ENCODE results near the gene ZNF654.
"Not testable (repeated sequence)": the region's sequence is repeated elsewhere in the genome, so short reads cannot be mapped to it uniquely, and the experiment has no call there.

Gene ZNF654

GRCh38 chr3:88058581-88059379 is at the start of gene ZNF654, which contains the start of gene CGGBP1:
Gene ZNF654, plus strand, starts transcription at chr3:88059255. Its CDS starts 65 bp downstream, at chr3:88059320.
Gene CGGBP1, minus strand, starts transcription at chr3:88059005. Its CDS starts 3,029 bp downstream, at chr3:88055976.
- peaks cover 11 to 14% of the 10 kb centered on the region in 2 donors for H3K36me3 ChIP-seq (ENCODE audit: control insufficient read depth in 2 of 2, insufficient read depth in 2 of 2, low read length in 2 of 2)
- H3K27me3 ChIP-seq (ENCODE audit: control insufficient read depth in 2 of 2, insufficient read depth in 2 of 2, low read length in 2 of 2) = no peaks in the 10 kb centered on the region
- peak within 1 kb of the TSS; percentile 95 to 99 for H3K4me3 ChIP-seq (ENCODE audit: low read length in 2 of 2)
- peak within 1 kb of the TSS; percentile 94 to 97 for H3K27ac ChIP-seq (ENCODE audit: low read depth in 2 of 2, low read length in 2 of 2)
- H3K9me3 ChIP-seq (ENCODE audit: control insufficient read depth in 2 of 2, low read length in 2 of 2) = no peaks in the 10 kb centered on the region
- peak within 1 kb of the TSS; percentile 88 to 98 for H3K9ac ChIP-seq (ENCODE audit: low read depth in 1 of 2, low read length in 2 of 2)
- H3K4me1 ChIP-seq (ENCODE audit: control insufficient read depth in 2 of 2, insufficient read depth in 2 of 2, low read length in 2 of 2) = peaks cover 5 to 22% of the 10 kb centered on the region in 2 donors

- no peak overlapping the region for H3K27ac ChIP-seq (ENCODE audit: low read depth in 2 of 2, low read length in 2 of 2)
- no peaks in the 10 kb centered on the region for H3K36me3 ChIP-seq (ENCODE audit: control insufficient read depth in 2 of 2, insufficient read depth in 2 of 2, low read length in 2 of 2)
- no peaks in the 10 kb centered on the region for H3K9me3 ChIP-seq (ENCODE audit: control insufficient read depth in 2 of 2, low read length in 2 of 2)
- H3K9ac ChIP-seq (ENCODE audit: low read depth in 1 of 2, low read length in 2 of 2) = no peak overlapping the region
- H3K4me1 ChIP-seq (ENCODE audit: control insufficient read depth in 2 of 2, insufficient read depth in 2 of 2, low read length in 2 of 2) = no peaks in the 10 kb centered on the region
- no peaks in the 10 kb centered on the region for H3K27me3 ChIP-seq (ENCODE audit: control insufficient read depth in 2 of 2, insufficient read depth in 2 of 2, low read length in 2 of 2)
- no peak overlapping the region for H3K4me3 ChIP-seq (ENCODE audit: low read length in 2 of 2)
These were observed 48.2 kb upstream of the ZNF654 start for GRCh38 chr3:88010810-88011209.

- no peak overlapping the region for H3K4me3 ChIP-seq (ENCODE audit: low read length in 2 of 2)
- H3K27ac ChIP-seq (ENCODE audit: low read depth in 2 of 2, low read length in 2 of 2) = no peak overlapping the region
These were observed 45.5 kb upstream of the ZNF654 start for GRCh38 chr3:88013592-88013991.

GRCh38 chr3:88015656-88016055 is 43.4 kb upstream of the ZNF654 start:
- H3K36me3 ChIP-seq (ENCODE audit: control insufficient read depth in 2 of 2, insufficient read depth in 2 of 2, low read length in 2 of 2); H3K9me3 ChIP-seq (ENCODE audit: control insufficient read depth in 2 of 2, low read length in 2 of 2); H3K9ac ChIP-seq (ENCODE audit: low read depth in 1 of 2, low read length in 2 of 2); H3K27me3 ChIP-seq (ENCODE audit: control insufficient read depth in 2 of 2, insufficient read depth in 2 of 2, low read length in 2 of 2); H3K27ac ChIP-seq (ENCODE audit: low read depth in 2 of 2, low read length in 2 of 2); H3K4me3 ChIP-seq (ENCODE audit: low read length in 2 of 2); H3K4me1 ChIP-seq (ENCODE audit: control insufficient read depth in 2 of 2, insufficient read depth in 2 of 2, low read length in 2 of 2): not testable (repeated sequence)

More at GRCh38 chr3:88013592-88013991, 45.5 kb upstream of the ZNF654 start:
- H3K9me3 ChIP-seq (ENCODE audit: control insufficient read depth in 2 of 2, low read length in 2 of 2) = no peaks in the 10 kb centered on the region
- no peaks in the 10 kb centered on the region for H3K27me3 ChIP-seq (ENCODE audit: control insufficient read depth in 2 of 2, insufficient read depth in 2 of 2, low read length in 2 of 2)
- H3K9ac ChIP-seq (ENCODE audit: low read depth in 1 of 2, low read length in 2 of 2) = no peak overlapping the region
- no peaks in the 10 kb centered on the region for H3K4me1 ChIP-seq (ENCODE audit: control insufficient read depth in 2 of 2, insufficient read depth in 2 of 2, low read length in 2 of 2)
- no peaks in the 10 kb centered on the region for H3K36me3 ChIP-seq (ENCODE audit: control insufficient read depth in 2 of 2, insufficient read depth in 2 of 2, low read length in 2 of 2)

- Histone ChIP-seq H3K9me3 (ENCODE audit: control insufficient read depth in 2 of 2, low read length in 2 of 2) (no peaks in the 10 kb centered on the region), H3K36me3 (ENCODE audit: control insufficient read depth in 2 of 2, insufficient read depth in 2 of 2, low read length in 2 of 2) (no peaks in the 10 kb centered on the region), H3K4me3 (ENCODE audit: low read length in 2 of 2) (no peak overlapping the region), H3K9ac (ENCODE audit: low read depth in 1 of 2, low read length in 2 of 2) (no peak overlapping the region), H3K27me3 (ENCODE audit: control insufficient read depth in 2 of 2, insufficient read depth in 2 of 2, low read length in 2 of 2) (no peaks in the 10 kb centered on the region), H3K27ac (ENCODE audit: low read depth in 2 of 2, low read length in 2 of 2) (no peak overlapping the region), H3K4me1 (ENCODE audit: control insufficient read depth in 2 of 2, insufficient read depth in 2 of 2, low read length in 2 of 2) (no peaks in the 10 kb centered on the region)
These were observed 40.0 kb upstream of the ZNF654 start for GRCh38 chr3:88019024-88019423.

- Histone ChIP-seq H3K27ac (ENCODE audit: low read depth in 2 of 2, low read length in 2 of 2) (no peak overlapping the region), H3K9ac (ENCODE audit: low read depth in 1 of 2, low read length in 2 of 2) (no peak overlapping the region)
These were observed 34.0 kb upstream of the ZNF654 start for GRCh38 chr3:88025001-88025552.

GRCh38 chr3:88028876-88029275 is 30.2 kb upstream of the ZNF654 start:
- H3K9me3 ChIP-seq (ENCODE audit: control insufficient read depth in 2 of 2, low read length in 2 of 2) = no peaks in the 10 kb centered on the region
- H3K27ac ChIP-seq (ENCODE audit: low read depth in 2 of 2, low read length in 2 of 2) = no peak overlapping the region
- peaks cover 0 to 3% of the 10 kb centered on the region in 2 donors for H3K4me1 ChIP-seq (ENCODE audit: control insufficient read depth in 2 of 2, insufficient read depth in 2 of 2, low read length in 2 of 2)
- no peak overlapping the region for H3K9ac ChIP-seq (ENCODE audit: low read depth in 1 of 2, low read length in 2 of 2)
- H3K36me3 ChIP-seq (ENCODE audit: control insufficient read depth in 2 of 2, insufficient read depth in 2 of 2, low read length in 2 of 2) = no peaks in the 10 kb centered on the region
- H3K4me3 ChIP-seq (ENCODE audit: low read length in 2 of 2) = no peak overlapping the region
- no peaks in the 10 kb centered on the region for H3K27me3 ChIP-seq (ENCODE audit: control insufficient read depth in 2 of 2, insufficient read depth in 2 of 2, low read length in 2 of 2)

More at GRCh38 chr3:88025001-88025552, 34.0 kb upstream of the ZNF654 start:
- Histone ChIP-seq H3K4me3 (ENCODE audit: low read length in 2 of 2) (no peak overlapping the region), H3K36me3 (ENCODE audit: control insufficient read depth in 2 of 2, insufficient read depth in 2 of 2, low read length in 2 of 2) (no peaks in the 10 kb centered on the region), H3K4me1 (ENCODE audit: control insufficient read depth in 2 of 2, insufficient read depth in 2 of 2, low read length in 2 of 2) (no peaks in the 10 kb centered on the region), H3K9me3 (ENCODE audit: control insufficient read depth in 2 of 2, low read length in 2 of 2) (no peaks in the 10 kb centered on the region), H3K27me3 (ENCODE audit: control insufficient read depth in 2 of 2, insufficient read depth in 2 of 2, low read length in 2 of 2) (no peaks in the 10 kb centered on the region)

- Histone ChIP-seq H3K27ac (ENCODE audit: low read depth in 2 of 2, low read length in 2 of 2) (no peak overlapping the region), H3K9ac (ENCODE audit: low read depth in 1 of 2, low read length in 2 of 2) (no peak overlapping the region), H3K4me3 (ENCODE audit: low read length in 2 of 2) (peak overlapping the region in 1 of 2 donors; percentile 32)
These were observed 28.8 kb upstream of the ZNF654 start for GRCh38 chr3:88030210-88030609.

GRCh38 chr3:88031642-88032077 is 27.4 kb upstream of the ZNF654 start:
- Histone ChIP-seq H3K4me1 (ENCODE audit: control insufficient read depth in 2 of 2, insufficient read depth in 2 of 2, low read length in 2 of 2) (peaks cover 0 to 3% of the 10 kb centered on the region in 2 donors), H3K9ac (ENCODE audit: low read depth in 1 of 2, low read length in 2 of 2) (peak overlapping the region; percentile 47 to 58), H3K9me3 (ENCODE audit: control insufficient read depth in 2 of 2, low read length in 2 of 2) (no peaks in the 10 kb centered on the region), H3K27ac (ENCODE audit: low read depth in 2 of 2, low read length in 2 of 2) (peak overlapping the region; percentile 22 to 25), H3K4me3 (ENCODE audit: low read length in 2 of 2) (peak overlapping the region; percentile 56 to 71), H3K36me3 (ENCODE audit: control insufficient read depth in 2 of 2, insufficient read depth in 2 of 2, low read length in 2 of 2) (no peaks in the 10 kb centered on the region), H3K27me3 (ENCODE audit: control insufficient read depth in 2 of 2, insufficient read depth in 2 of 2, low read length in 2 of 2) (no peaks in the 10 kb centered on the region)

More at GRCh38 chr3:88030210-88030609, 28.8 kb upstream of the ZNF654 start:
- Histone ChIP-seq H3K4me1 (ENCODE audit: control insufficient read depth in 2 of 2, insufficient read depth in 2 of 2, low read length in 2 of 2) (peaks cover 0 to 3% of the 10 kb centered on the region in 2 donors), H3K36me3 (ENCODE audit: control insufficient read depth in 2 of 2, insufficient read depth in 2 of 2, low read length in 2 of 2) (no peaks in the 10 kb centered on the region), H3K27me3 (ENCODE audit: control insufficient read depth in 2 of 2, insufficient read depth in 2 of 2, low read length in 2 of 2) (no peaks in the 10 kb centered on the region), H3K9me3 (ENCODE audit: control insufficient read depth in 2 of 2, low read length in 2 of 2) (no peaks in the 10 kb centered on the region)

- Histone ChIP-seq H3K27ac (ENCODE audit: low read depth in 2 of 2, low read length in 2 of 2) (peak overlapping the region; percentile 22 to 25), H3K4me1 (ENCODE audit: control insufficient read depth in 2 of 2, insufficient read depth in 2 of 2, low read length in 2 of 2) (peaks cover 0 to 3% of the 10 kb centered on the region in 2 donors), H3K27me3 (ENCODE audit: control insufficient read depth in 2 of 2, insufficient read depth in 2 of 2, low read length in 2 of 2) (no peaks in the 10 kb centered on the region), H3K9me3 (ENCODE audit: control insufficient read depth in 2 of 2, low read length in 2 of 2) (no peaks in the 10 kb centered on the region), H3K4me3 (ENCODE audit: low read length in 2 of 2) (peak overlapping the region; percentile 56 to 71), H3K9ac (ENCODE audit: low read depth in 1 of 2, low read length in 2 of 2) (peak overlapping the region; percentile 47 to 58), H3K36me3 (ENCODE audit: control insufficient read depth in 2 of 2, insufficient read depth in 2 of 2, low read length in 2 of 2) (no peaks in the 10 kb centered on the region)
These were observed 26.8 kb upstream of the ZNF654 start for GRCh38 chr3:88032245-88032644.

Data from mucosa of rectum (tissue), 2 donors.